IMR-90 (cell line): ENCODE data around the gene GALNT7.

Experiments used
- CEBPB ChIP-seq: IDR thresholded peaks from 2 replicates; pipeline ENCODE4 v1.6.1; 2012; ENCODE audit warnings: low read depth, low read length, improper control_type of control experiment
- FOS ChIP-seq: fragments of 150-350 bp; IDR thresholded peaks from 2 replicates; pipeline ENCODE4 v1.6.1; 2016; ENCODE audit warnings: low read depth, low read length
- MAFK ChIP-seq: IDR thresholded peaks from 2 replicates; pipeline ENCODE4 v1.6.1; 2012; ENCODE audit warnings: low read depth, low read length, improper control_type of control experiment
- MAZ ChIP-seq: IDR thresholded peaks from 2 replicates; pipeline ENCODE4 v1.6.1; 2012; ENCODE audit warnings: low read depth, mild to moderate bottlenecking, low read length, improper control_type of control experiment, moderate library complexity, borderline replicate concordance
- MXI1 ChIP-seq: IDR thresholded peaks from 2 replicates; pipeline ENCODE4 v1.6.1; 2012; ENCODE audit warnings: low read depth, mild to moderate bottlenecking, low read length, moderate library complexity, borderline replicate concordance
- NFE2L2 ChIP-seq: fragments of 150-350 bp; IDR thresholded peaks from 2 replicates; pipeline ENCODE4 v1.6.1; 2016; ENCODE audit warnings: low read depth, mild to moderate bottlenecking, low read length
- POLR2A ChIP-seq: IDR thresholded peaks from 2 replicates; pipeline ENCODE4 v1.6.1; 2012; ENCODE audit warnings: mild to moderate bottlenecking, low read depth, low read length
- RAD21 ChIP-seq: IDR thresholded peaks from 2 replicates; pipeline ENCODE4 v1.6.1; 2012; ENCODE audit warnings: low read length, improper control_type of control experiment
- RFX5 ChIP-seq: IDR thresholded peaks from 2 replicates; pipeline ENCODE4 v1.8.0; 2012; ENCODE audit warnings: low read depth, mild to moderate bottlenecking, low read length, moderate library complexity
- SMC3 ChIP-seq: fragments of 150-350 bp; IDR thresholded peaks from 2 replicates; pipeline ENCODE4 v1.6.1; 2016; ENCODE audit warnings: low read depth, mild to moderate bottlenecking, antibody characterized with exemption, low read length, moderate library complexity
- TF ChIP-seq, protein P1 (sequence below): conservative IDR thresholded peaks from 2 replicates; pipeline ENCODE4 v1.5.1; 2012; ENCODE audit warnings: mild to moderate bottlenecking, low read depth, low read length, improper control_type of control experiment
- TF ChIP-seq, protein P2 (sequence below): fragments of 150-350 bp; IDR thresholded peaks from 2 replicates; pipeline ENCODE4 v1.6.1; 2016; ENCODE audit warnings: low read depth, mild to moderate bottlenecking, low read length, moderate library complexity, borderline replicate concordance
- TF ChIP-seq, protein P3 (sequence below): fragments of 150-350 bp; IDR thresholded peaks from 2 replicates; pipeline ENCODE4 v1.6.1; 2017; ENCODE audit warnings: mild to moderate bottlenecking, antibody characterized with exemption, low read length, low read depth

DNA sequence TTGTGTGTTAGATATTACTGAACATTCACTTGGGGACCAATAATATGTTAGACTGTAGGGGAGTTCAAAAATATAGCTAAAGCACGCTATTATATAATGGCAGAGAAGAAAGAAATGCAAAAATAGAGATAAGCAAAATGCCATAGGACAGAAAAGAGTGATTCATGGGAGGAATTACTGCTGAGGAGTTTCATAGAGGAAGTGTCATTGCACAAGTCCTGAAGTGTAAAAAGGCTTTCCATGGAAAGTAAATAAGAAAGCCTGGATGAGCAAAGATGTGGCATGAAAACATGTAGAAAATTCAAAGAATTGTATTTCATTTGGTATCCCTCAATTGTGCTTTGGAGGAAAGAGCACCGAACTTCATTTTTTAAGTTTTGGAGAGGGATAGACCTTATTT is 151.1 kb downstream of the GALNT7 start:
- TF ChIP-seq, protein P1, sequence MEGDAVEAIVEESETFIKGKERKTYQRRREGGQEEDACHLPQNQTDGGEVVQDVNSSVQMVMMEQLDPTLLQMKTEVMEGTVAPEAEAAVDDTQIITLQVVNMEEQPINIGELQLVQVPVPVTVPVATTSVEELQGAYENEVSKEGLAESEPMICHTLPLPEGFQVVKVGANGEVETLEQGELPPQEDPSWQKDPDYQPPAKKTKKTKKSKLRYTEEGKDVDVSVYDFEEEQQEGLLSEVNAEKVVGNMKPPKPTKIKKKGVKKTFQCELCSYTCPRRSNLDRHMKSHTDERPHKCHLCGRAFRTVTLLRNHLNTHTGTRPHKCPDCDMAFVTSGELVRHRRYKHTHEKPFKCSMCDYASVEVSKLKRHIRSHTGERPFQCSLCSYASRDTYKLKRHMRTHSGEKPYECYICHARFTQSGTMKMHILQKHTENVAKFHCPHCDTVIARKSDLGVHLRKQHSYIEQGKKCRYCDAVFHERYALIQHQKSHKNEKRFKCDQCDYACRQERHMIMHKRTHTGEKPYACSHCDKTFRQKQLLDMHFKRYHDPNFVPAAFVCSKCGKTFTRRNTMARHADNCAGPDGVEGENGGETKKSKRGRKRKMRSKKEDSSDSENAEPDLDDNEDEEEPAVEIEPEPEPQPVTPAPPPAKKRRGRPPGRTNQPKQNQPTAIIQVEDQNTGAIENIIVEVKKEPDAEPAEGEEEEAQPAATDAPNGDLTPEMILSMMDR = no peak
- TF ChIP-seq SMC3 (no peak), POLR2A (no peak), MAZ (no peak), MAFK (no peak), RFX5 (no peak), MXI1 (no peak), CEBPB (peak; percentile 80), RAD21 (no peak), FOS (no peak), NFE2L2 (no peak)
- TF ChIP-seq, protein P2, sequence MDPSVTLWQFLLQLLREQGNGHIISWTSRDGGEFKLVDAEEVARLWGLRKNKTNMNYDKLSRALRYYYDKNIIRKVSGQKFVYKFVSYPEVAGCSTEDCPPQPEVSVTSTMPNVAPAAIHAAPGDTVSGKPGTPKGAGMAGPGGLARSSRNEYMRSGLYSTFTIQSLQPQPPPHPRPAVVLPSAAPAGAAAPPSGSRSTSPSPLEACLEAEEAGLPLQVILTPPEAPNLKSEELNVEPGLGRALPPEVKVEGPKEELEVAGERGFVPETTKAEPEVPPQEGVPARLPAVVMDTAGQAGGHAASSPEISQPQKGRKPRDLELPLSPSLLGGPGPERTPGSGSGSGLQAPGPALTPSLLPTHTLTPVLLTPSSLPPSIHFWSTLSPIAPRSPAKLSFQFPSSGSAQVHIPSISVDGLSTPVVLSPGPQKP = no peak
- TF ChIP-seq, protein P3, sequence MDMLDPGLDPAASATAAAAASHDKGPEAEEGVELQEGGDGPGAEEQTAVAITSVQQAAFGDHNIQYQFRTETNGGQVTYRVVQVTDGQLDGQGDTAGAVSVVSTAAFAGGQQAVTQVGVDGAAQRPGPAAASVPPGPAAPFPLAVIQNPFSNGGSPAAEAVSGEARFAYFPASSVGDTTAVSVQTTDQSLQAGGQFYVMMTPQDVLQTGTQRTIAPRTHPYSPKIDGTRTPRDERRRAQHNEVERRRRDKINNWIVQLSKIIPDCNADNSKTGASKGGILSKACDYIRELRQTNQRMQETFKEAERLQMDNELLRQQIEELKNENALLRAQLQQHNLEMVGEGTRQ = no peak
